Measurements from ENCODE around the gene ADAM30.

The ADAM30 gene

DNA sequence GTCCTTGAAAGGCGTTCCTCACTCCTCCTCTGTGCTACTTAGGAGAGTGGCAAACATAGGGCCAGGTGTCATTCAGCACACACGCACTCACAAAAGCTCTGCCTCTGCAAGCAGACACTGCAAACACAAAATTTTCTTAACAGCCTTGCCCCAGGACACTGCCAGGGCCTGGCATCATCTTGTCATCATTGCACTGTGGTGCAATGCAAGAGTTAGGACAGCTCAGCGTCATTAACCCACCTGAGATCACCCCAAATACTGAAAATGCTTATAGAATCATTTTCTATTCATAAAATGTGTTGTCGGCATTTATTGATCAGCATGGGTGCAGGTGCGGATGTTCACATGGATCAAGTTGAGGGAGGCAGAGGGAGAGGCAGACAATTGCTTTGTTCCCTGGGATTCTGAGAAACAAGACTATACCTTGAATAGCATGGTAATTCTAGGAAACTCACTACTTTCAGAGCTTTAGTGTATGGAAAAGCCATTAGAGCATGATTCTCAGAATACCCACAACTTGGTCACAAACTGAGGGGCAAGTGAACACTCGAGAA is 3.0 kb downstream of the ADAM30 start:
- TF ChIP-seq, protein P1, sequence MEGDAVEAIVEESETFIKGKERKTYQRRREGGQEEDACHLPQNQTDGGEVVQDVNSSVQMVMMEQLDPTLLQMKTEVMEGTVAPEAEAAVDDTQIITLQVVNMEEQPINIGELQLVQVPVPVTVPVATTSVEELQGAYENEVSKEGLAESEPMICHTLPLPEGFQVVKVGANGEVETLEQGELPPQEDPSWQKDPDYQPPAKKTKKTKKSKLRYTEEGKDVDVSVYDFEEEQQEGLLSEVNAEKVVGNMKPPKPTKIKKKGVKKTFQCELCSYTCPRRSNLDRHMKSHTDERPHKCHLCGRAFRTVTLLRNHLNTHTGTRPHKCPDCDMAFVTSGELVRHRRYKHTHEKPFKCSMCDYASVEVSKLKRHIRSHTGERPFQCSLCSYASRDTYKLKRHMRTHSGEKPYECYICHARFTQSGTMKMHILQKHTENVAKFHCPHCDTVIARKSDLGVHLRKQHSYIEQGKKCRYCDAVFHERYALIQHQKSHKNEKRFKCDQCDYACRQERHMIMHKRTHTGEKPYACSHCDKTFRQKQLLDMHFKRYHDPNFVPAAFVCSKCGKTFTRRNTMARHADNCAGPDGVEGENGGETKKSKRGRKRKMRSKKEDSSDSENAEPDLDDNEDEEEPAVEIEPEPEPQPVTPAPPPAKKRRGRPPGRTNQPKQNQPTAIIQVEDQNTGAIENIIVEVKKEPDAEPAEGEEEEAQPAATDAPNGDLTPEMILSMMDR (IDR thresholded peaks at IDR 0.05; ENCODE audit: control extremely low read depth, extremely low read depth, low read depth, missing control alignments), result no peak
- CTCF ChIA-PET, result no interaction called here
- POLR2A ChIA-PET, result no interaction called here
- DNase-seq (ENCODE audit: extremely low spot score), result no peak

DNA sequence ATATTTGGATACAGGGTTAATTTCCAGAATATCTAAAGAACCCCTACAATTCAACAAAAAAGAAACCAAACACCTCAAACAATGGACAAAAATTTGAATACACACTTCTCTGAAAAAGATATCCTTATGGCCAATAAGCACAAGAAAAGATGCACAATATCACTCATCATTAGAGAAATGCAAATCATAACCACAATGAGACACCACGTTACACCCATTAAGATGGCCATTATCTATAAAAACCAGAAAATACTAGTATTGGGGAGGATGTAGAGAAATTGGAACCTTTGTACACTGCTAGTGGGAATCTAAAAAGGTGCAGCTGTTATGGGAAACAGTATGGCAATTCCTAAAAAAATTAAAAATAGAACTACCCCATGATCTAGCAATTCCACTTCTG is 4.9 kb downstream of the ADAM30 start:
- POLR2A ChIA-PET, result no interaction called here
- TF ChIP-seq, protein P1 (IDR thresholded peaks at IDR 0.05; ENCODE audit: control extremely low read depth, extremely low read depth, low read depth, missing control alignments), result no peak
- CTCF ChIA-PET, result no interaction called here
- no peak for DNase-seq (ENCODE audit: extremely low spot score)

DNA sequence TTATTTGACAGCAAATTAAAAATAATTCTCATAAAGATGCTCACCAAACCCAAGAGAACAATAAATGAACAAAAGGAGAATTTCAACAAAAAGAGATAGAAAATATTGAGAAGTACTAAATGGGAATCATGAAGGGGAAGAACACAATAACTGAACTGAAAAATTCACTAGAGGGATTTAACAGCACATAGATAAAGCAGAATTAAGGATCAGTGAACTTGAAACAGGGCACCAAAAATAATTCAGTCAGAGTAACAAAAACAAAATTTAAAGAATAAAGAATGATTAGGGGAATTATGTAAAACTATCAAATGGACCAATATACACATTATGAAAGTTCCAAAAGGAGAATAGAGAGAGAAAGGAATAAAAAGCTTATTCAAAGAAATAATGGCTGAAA is 7.8 kb downstream of the ADAM30 start:
- POLR2A ChIA-PET, result no interaction called here

DNA sequence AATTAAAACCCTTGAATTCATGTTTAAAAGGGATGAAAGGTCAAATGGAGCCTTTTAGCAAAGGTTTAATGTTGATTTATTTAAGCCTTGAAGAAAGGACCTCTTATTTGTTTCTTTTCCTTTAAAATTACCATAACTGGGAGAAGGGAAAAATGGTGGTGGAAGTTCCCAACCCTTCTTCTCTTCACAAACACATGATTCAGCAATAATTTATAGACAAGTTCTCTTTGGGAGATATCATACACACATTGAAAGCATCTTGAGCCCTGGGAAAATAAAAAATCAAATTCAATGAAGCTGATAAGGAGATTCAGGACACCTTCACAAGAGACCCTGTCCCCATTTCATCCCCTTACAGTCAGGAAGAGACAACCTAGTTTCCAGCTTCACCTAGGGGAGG is 8.9 kb downstream of the ADAM30 start:
- POLR2A ChIA-PET, result no interaction called here
- DNase-seq (ENCODE audit: extremely low spot score), result no peak
- CTCF ChIA-PET, result interaction anchor here (0.8 to 3.1 kb wide), 4 partner anchors 13 to 80 kb away, joined by 3 to 13 read pairs (median 4); no protein-coding TSS in a partner anchor

More for the DNA sequence above, 7.8 kb downstream of the ADAM30 start:
- CTCF ChIA-PET, result no interaction called here
- DNase-seq (ENCODE audit: extremely low spot score), result no peak
- TF ChIP-seq, protein P1 (IDR thresholded peaks at IDR 0.05; ENCODE audit: control extremely low read depth, extremely low read depth, low read depth, missing control alignments), result no peak

DNA sequence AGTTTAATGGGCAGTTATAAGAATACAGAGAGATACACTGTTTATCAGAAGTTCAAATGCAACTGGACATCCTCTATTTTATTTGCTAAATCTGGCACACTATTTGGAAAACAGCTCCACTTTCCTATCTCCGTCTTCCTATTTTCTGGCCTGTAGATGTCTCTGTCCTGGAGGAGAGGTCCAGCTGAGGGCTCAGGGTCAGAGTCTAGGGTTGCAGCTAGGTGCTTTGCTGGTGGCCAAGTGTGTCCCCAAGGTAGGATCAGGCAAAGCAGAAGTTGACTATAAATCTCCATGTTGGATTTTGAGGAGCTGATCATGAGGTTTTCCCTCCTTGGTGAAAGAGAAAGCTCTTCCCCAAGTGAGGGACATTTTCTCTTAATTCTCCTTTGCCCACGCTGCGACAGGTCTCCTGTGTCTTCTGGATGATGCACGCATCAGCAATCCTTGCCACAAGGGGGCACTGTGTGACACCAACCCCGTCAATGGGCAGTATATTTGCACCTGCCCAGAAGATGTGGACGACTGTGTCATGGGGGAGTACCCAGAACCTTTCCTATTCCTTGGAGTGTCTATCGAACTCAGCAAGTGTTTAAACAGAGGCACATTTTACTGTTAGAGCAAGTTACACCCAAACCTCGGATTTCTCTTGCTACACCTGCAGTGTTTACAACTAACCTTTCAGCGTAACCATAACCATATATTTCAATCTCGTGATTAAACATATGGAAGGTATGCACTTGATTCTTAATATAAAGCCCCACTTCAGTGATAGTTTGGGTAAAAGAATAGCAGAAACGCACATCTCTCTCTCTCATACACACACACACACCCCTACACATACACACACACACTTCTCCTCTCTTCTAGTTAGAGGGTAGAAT is 10.2 kb downstream of the ADAM30 start:
- ChIA-PET CTCF (interaction anchor here (0.6 to 3.1 kb wide), 11 partner anchors 9 to 82 kb away, joined by 3 to 13 read pairs (median 4); no protein-coding TSS in a partner anchor), POLR2A (no interaction called here)
- TF ChIP-seq, protein P1 (IDR thresholded peaks at IDR 0.05; ENCODE audit: control extremely low read depth, extremely low read depth, low read depth, missing control alignments), result peak; percentile 78
- DNase-seq (ENCODE audit: extremely low spot score), result peak; percentile 48

More for the DNA sequence above, 8.9 kb downstream of the ADAM30 start:
- TF ChIP-seq, protein P1 (IDR thresholded peaks at IDR 0.05; ENCODE audit: control extremely low read depth, extremely low read depth, low read depth, missing control alignments), result no peak

DNA sequence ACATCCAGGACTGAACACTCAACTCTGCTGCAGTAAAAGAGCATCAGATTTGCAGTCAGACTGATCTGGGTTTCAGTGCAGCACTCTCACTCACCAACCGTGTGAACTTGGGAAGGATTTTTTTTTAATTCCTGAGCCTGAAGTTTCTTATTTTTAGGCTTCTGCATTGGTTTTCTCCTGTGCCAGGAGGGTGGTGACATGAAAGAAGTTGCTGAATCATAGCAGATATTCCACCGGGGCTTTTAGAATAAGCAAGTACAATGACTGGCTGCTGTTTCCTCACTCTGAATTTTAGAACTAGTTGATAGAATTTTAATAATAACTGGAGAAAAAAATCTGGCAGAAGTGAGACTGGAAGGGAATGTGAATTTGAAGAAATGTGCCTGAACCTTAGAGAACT is 11.6 kb downstream of the ADAM30 start:
- TF ChIP-seq, protein P1 (IDR thresholded peaks at IDR 0.05; ENCODE audit: control extremely low read depth, extremely low read depth, low read depth, missing control alignments), result no peak
- POLR2A ChIA-PET, result no interaction called here
- CTCF ChIA-PET, result interaction anchor here (1.3 to 3.1 kb wide), 2 partner anchors 11 to 15 kb away, joined by 3 to 13 read pairs; no protein-coding TSS in a partner anchor
- DNase-seq (ENCODE audit: extremely low spot score), result no peak

Data from GM10248 (cell line).